Loucy (cell line): ENCODE results near the gene SLC4A5.
"Not testable (repeated sequence)": the region's sequence is repeated elsewhere in the genome, so short reads cannot be mapped to it uniquely, and the experiment has no call there.

Source experiments
- H2AFZ ChIP-seq: fragments of 200-600 bp; sonication (generic); 2 replicates; pipeline ENCODE4 v1.6.0; 2016; ENCODE audit warnings: antibody characterized with exemption, mild to moderate bottlenecking, low read length, moderate library complexity
- H3F3A ChIP-seq: fragments of 200-600 bp; 2 replicates; pipeline ENCODE4 v1.6.0; 2016; ENCODE audit warnings: antibody characterized with exemption, low read depth, mild to moderate bottlenecking
- H3K27me3 ChIP-seq: fragments of 200-600 bp; sonication (generic); 2 replicates; pipeline ENCODE4 v1.6.1; 2014; ENCODE audit warnings: low read length, mild to moderate bottlenecking; ENCODE audit not compliant: insufficient read depth, poor library complexity, severe bottlenecking
- H3K36me3 ChIP-seq: fragments of 200-600 bp; sonication (generic); 2 replicates; pipeline ENCODE4 v1.6.1; 2016; ENCODE audit warnings: low read length; ENCODE audit not compliant: insufficient read depth
- H3K4me1 ChIP-seq: fragments of 200-600 bp; sonication (generic); 2 replicates; pipeline ENCODE4 v1.5.1; 2014; ENCODE audit warnings: low read length, mild to moderate bottlenecking; ENCODE audit not compliant: insufficient read depth, poor library complexity, severe bottlenecking
- H3K4me2 ChIP-seq: fragments of 200-600 bp; sonication (generic); 2 replicates; pipeline ENCODE4 v1.6.0; 2014; ENCODE audit warnings: antibody characterized with exemption, low read length, low read depth, mild to moderate bottlenecking; ENCODE audit not compliant: poor library complexity, severe bottlenecking
- H3K4me3 ChIP-seq: fragments of 200-600 bp; sonication (generic); 2 replicates; pipeline ENCODE4 v1.5.1; 2014; ENCODE audit warnings: low read length, mild to moderate bottlenecking, mixed read lengths; ENCODE audit not compliant: poor library complexity, severe bottlenecking
- H3K79me2 ChIP-seq: fragments of 200-600 bp; sonication (generic); 2 replicates; pipeline ENCODE4 v1.6.1; 2014; ENCODE audit warnings: low read length; ENCODE audit not compliant: insufficient read depth
- H3K9ac ChIP-seq: fragments of 200-600 bp; sonication (generic); 2 replicates; pipeline ENCODE4 v1.6.0; 2014; ENCODE audit warnings: mild to moderate bottlenecking, low read depth, low read length, moderate library complexity; ENCODE audit not compliant: poor library complexity, severe bottlenecking
- H3K9me2 ChIP-seq: fragments of 200-600 bp; sonication (generic); replicated peaks from 2 replicates; pipeline ENCODE4 v1.6.1; 2016; ENCODE audit warnings: low read depth, low read length, mixed read lengths
- H3K9me3 ChIP-seq: fragments of 200-600 bp; sonication (generic); 2 replicates; pipeline ENCODE4 v1.6.1; 2014; ENCODE audit warnings: mild to moderate bottlenecking, antibody characterized with exemption, low read length, low read depth; ENCODE audit not compliant: insufficient read depth
- H4K20me1 ChIP-seq: fragments of 200-600 bp; sonication (generic); 2 replicates; pipeline ENCODE4 v1.6.0; 2014; ENCODE audit warnings: antibody characterized with exemption, low read length, mild to moderate bottlenecking; ENCODE audit not compliant: insufficient read depth, poor library complexity, severe bottlenecking
- EZH2phosphoT487 ChIP-seq: fragments of 200-600 bp; IDR thresholded peaks from 2 replicates; pipeline ENCODE4 v1.6.1; 2018; ENCODE audit warnings: antibody characterized with exemption, mild to moderate bottlenecking, moderate library complexity, borderline replicate concordance
- TF ChIP-seq, protein P1 (sequence below): fragments of 200-600 bp; sonication (generic); conservative IDR thresholded peaks from 2 replicates; pipeline ENCODE4 v1.5.1; 2014; ENCODE audit warnings: mild to moderate bottlenecking, antibody characterized with exemption, low read length

Gene SLC4A5

DNA sequence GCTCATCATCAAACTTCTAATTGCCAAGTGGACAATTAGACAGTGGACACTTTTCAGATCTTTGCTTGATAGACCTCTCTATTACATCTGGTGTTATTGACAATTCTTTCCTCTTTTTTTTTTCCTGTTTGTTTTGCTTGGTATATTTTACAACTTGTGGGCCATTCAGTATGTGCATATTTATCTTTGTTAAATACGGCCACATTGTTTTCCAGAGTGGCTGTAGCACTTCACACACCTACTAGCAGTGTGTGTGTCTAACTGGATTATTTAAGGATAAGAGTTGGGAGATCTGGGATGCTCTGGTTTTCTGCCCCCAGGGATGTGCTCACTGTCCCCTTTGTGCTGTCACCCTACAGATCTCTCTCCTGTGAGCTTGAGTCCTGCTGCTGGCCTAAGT lies 4.1 kb upstream of the SLC4A5 start:
- Histone ChIP-seq H3K36me3 (no peaks in the 10 kb centered on the region), H3K9me3 (no peaks in the 10 kb centered on the region), H3K4me3 (no peak overlapping the region), H3K4me2 (no peak overlapping the region), H3F3A (no peaks in the 10 kb centered on the region), H3K4me1 (no peaks in the 10 kb centered on the region), H4K20me1 (no peaks in the 10 kb centered on the region), H3K9ac (no peak overlapping the region), H2AFZ (no peak overlapping the region), H3K27me3 (no peaks in the 10 kb centered on the region), H3K79me2 (no peaks in the 10 kb centered on the region), H3K9me2 (no peaks in the 10 kb centered on the region)
- no peak for TF ChIP-seq EZH2phosphoT487
- TF ChIP-seq, protein P1, sequence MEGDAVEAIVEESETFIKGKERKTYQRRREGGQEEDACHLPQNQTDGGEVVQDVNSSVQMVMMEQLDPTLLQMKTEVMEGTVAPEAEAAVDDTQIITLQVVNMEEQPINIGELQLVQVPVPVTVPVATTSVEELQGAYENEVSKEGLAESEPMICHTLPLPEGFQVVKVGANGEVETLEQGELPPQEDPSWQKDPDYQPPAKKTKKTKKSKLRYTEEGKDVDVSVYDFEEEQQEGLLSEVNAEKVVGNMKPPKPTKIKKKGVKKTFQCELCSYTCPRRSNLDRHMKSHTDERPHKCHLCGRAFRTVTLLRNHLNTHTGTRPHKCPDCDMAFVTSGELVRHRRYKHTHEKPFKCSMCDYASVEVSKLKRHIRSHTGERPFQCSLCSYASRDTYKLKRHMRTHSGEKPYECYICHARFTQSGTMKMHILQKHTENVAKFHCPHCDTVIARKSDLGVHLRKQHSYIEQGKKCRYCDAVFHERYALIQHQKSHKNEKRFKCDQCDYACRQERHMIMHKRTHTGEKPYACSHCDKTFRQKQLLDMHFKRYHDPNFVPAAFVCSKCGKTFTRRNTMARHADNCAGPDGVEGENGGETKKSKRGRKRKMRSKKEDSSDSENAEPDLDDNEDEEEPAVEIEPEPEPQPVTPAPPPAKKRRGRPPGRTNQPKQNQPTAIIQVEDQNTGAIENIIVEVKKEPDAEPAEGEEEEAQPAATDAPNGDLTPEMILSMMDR = no peak

DNA sequence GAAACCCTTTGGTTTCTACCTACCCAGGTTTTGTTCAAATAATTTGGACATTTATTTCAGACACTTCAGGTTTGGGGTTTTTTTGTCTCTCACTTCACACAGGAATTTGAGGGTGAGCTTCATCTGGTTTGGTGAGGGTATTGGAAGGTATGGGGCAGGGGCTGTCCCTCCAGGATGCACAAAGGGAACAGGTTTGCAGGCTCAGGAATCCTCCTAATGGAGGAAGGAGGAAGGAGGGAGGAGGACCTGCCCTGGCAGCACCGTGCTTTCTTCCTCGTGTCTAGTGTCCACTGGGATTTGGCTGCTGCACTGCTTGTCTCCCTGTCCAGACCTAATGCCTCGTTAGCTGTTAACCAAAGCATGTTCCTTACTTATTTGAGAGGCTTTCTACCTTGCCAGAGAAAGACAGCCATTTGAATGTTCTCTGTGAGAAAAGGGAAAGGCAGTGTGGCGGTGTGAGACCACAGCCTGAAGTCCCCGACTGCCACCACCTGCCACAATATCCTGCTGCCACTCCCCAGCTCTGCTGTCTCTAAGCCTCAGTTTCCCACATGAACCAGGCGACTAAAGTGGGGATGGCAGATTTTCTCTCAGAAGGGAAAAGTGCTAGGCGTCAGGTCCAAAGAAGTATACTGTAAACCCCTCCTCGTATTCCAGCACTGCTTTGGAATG lies 2.2 kb upstream of the SLC4A5 start:
- no peaks in the 10 kb centered on the region for H3K9me3 ChIP-seq
- no peaks in the 10 kb centered on the region for H3F3A ChIP-seq
- H2AFZ ChIP-seq = no peak overlapping the region
- no peaks in the 10 kb centered on the region for H3K27me3 ChIP-seq
- H3K4me3 ChIP-seq = no peak overlapping the region
- H3K79me2 ChIP-seq = no peaks in the 10 kb centered on the region
- H3K4me1 ChIP-seq = no peaks in the 10 kb centered on the region
- no peak overlapping the region for H3K4me2 ChIP-seq
- H3K9me2 ChIP-seq = no peaks in the 10 kb centered on the region
- no peak for TF ChIP-seq EZH2phosphoT487
- TF ChIP-seq, protein P1 = no peak
- no peak overlapping the region for H3K9ac ChIP-seq
- H3K36me3 ChIP-seq = no peaks in the 10 kb centered on the region
- H4K20me1 ChIP-seq = no peaks in the 10 kb centered on the region

DNA sequence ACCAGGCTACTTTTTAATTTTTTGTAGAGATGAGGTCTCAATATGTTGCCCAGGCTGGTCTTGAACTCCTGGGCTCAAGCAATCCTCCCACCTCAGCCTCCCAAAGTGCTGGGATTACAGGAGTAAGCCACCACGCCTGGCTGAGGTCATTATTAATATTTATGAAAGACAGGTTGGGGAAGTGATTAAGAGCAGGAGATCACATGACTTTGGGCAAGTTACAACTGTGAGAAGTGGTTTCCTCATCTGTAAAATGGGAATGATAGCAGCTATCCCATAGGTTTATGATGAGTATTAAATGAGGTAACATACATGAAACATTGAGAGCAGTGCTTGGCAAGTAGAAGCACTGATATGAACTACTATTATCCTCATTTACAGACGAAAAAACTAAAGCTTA lies 7.0 kb downstream of the SLC4A5 start:
- not testable (repeated sequence) for H3K36me3 ChIP-seq, H3K9ac ChIP-seq, H2AFZ ChIP-seq, H3F3A ChIP-seq, H3K4me2 ChIP-seq, H4K20me1 ChIP-seq, H3K4me3 ChIP-seq, H3K9me3 ChIP-seq, H3K27me3 ChIP-seq, H3K79me2 ChIP-seq, H3K9me2 ChIP-seq, H3K4me1 ChIP-seq

DNA sequence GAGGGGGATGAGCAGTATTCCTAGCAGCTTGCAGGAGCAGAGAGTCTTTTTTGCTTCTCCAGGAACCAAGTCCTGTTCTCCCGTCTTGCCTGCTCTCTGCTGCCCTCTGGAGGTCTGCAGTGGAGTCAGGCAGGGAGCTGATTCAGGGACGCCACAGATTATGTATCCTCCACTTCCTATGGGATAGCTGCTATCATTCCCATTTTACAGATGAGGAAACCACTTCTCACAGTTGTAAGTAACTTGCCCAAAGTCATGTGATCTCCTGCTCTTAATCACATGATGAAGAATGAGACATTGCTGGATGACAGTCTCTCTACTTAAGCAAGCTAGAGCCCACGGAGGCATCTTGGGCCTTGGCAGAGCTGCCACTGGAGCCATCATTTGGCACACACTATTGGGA lies 8.3 kb downstream of the SLC4A5 start:
- H3K9ac ChIP-seq = no peak overlapping the region
- H3K27me3 ChIP-seq = no peaks in the 10 kb centered on the region
- no peaks in the 10 kb centered on the region for H3K79me2 ChIP-seq
- no peaks in the 10 kb centered on the region for H3K9me2 ChIP-seq
- no peak overlapping the region for H2AFZ ChIP-seq
- no peaks in the 10 kb centered on the region for H3K4me1 ChIP-seq
- H3F3A ChIP-seq = no peaks in the 10 kb centered on the region
- no peaks in the 10 kb centered on the region for H4K20me1 ChIP-seq
- H3K36me3 ChIP-seq = no peaks in the 10 kb centered on the region
- no peak overlapping the region for H3K4me3 ChIP-seq
- no peak overlapping the region for H3K4me2 ChIP-seq
- H3K9me3 ChIP-seq = no peaks in the 10 kb centered on the region
- TF ChIP-seq, protein P1 = peak; percentile 82
- no peak for TF ChIP-seq EZH2phosphoT487
